Measurements from ENCODE around the gene ZNF683. TPM values are rescaled to one million over a fixed set of nuclear protein-coding genes. Genes with fewer than 3 reads are reported as not detected.

ZNF683 gene
- total RNA-seq, 1 experiment from 2014 or later = not detected

DNA sequence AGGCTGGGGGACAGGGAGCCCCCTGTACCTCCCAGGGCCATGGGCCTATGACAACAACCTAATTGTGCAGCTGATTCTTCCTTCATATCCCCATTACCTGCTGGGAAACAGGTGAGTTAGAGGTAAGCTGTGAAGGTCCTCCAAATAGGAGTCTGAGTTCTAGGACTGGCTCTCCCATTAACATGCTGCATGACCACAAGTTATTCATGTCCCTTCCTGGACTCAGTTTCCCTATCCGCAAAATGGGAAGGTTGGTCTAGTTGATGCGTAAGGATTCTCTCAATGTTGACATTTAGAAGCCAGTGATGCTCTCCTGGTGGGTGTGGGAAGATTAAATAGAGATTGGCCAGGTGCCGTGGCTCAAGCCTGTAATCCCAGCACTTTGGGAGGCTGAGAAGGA is 4.1 kb downstream of the ZNF683 start:
- Histone ChIP-seq H3K4me2 (ENCODE audit: low read length) (no peak overlapping the region), H3K9ac (ENCODE audit: low read length) (no peak overlapping the region), H4K20me1 (ENCODE audit: low read length) (no peaks in the 10 kb centered on the region), H3K36me3 (ENCODE audit: low read depth, low read length) (no peaks in the 10 kb centered on the region), H3F3A (ENCODE audit: low read length, unreplicated experiment) (no peaks in the 10 kb centered on the region), H3K9me2 (replicated peaks; ENCODE audit: low read length) (no peaks in the 10 kb centered on the region), H3K79me2 (ENCODE audit: low read length) (no peaks in the 10 kb centered on the region), H3K27ac (ENCODE audit: low read length) (no peak overlapping the region), H3K4me3 (ENCODE audit: low read length) (no peak overlapping the region), H2AFZ (ENCODE audit: low read length) (no peak overlapping the region), H3K4me1 (ENCODE audit: insufficient read depth, low read length) (0 out of 2 replicates have a peak, but pooled peaks cover 2% of the 10 kb centered on the region), H3K27me3 (ENCODE audit: low read length) (no peaks in the 10 kb centered on the region), H3K9me3 (ENCODE audit: low read length) (no peaks in the 10 kb centered on the region)
- ATAC-seq = no peak
- ChIA-PET POLR2A (ENCODE audit: unreplicated experiment) (no interaction called here), CTCF (no interaction called here)
- TF ChIP-seq, protein P1, sequence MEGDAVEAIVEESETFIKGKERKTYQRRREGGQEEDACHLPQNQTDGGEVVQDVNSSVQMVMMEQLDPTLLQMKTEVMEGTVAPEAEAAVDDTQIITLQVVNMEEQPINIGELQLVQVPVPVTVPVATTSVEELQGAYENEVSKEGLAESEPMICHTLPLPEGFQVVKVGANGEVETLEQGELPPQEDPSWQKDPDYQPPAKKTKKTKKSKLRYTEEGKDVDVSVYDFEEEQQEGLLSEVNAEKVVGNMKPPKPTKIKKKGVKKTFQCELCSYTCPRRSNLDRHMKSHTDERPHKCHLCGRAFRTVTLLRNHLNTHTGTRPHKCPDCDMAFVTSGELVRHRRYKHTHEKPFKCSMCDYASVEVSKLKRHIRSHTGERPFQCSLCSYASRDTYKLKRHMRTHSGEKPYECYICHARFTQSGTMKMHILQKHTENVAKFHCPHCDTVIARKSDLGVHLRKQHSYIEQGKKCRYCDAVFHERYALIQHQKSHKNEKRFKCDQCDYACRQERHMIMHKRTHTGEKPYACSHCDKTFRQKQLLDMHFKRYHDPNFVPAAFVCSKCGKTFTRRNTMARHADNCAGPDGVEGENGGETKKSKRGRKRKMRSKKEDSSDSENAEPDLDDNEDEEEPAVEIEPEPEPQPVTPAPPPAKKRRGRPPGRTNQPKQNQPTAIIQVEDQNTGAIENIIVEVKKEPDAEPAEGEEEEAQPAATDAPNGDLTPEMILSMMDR (conservative IDR thresholded peaks at IDR 0.05; ENCODE audit: low read depth, low read length) = no peak
- no peak for TF ChIP-seq EZH2phosphoT487 (IDR thresholded peaks at IDR 0.05; ENCODE audit: borderline replicate concordance, low read length)
- no peak for TF ChIP-seq EZH2 (IDR thresholded peaks at IDR 0.05; ENCODE audit: low read length, unreplicated experiment)
- DNase-seq = no peak
- intact Hi-C loops (cut with micrococcal nuclease) = no loop called here
- BruUV-seq (replicated peaks) = no TSS peak

DNA sequence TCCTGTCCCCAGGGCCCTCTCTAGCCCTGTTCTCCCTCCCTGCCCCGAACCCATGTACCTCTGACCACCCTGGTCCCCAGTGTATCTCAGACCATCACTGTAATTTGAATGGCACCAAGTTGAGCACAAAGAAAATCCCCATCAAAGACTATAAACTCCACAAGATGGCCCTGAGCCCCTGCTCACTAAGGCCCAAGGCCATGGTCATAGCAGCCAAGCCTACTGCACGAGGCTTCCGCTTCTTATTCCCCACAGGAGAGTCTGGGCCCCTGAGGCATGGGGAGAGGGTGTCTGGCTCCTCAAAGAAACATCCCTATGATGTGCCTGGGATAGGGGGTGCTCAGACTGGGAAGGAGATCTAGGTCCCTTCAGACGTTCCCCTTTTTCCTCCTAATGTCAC is 4.5 kb downstream of the ZNF683 start:
- Histone ChIP-seq H3K27me3 (ENCODE audit: low read length) (no peaks in the 10 kb centered on the region), H3K79me2 (ENCODE audit: low read length) (no peaks in the 10 kb centered on the region), H3K9me3 (ENCODE audit: low read length) (no peaks in the 10 kb centered on the region), H2AFZ (ENCODE audit: low read length) (no peak overlapping the region), H3K27ac (ENCODE audit: low read length) (no peak overlapping the region), H3F3A (ENCODE audit: low read length, unreplicated experiment) (no peaks in the 10 kb centered on the region), H3K4me1 (ENCODE audit: insufficient read depth, low read length) (0 out of 2 replicates have a peak, but pooled peaks cover 2% of the 10 kb centered on the region), H3K9me2 (replicated peaks; ENCODE audit: low read length) (no peaks in the 10 kb centered on the region), H3K4me3 (ENCODE audit: low read length) (no peak overlapping the region), H4K20me1 (ENCODE audit: low read length) (no peaks in the 10 kb centered on the region), H3K36me3 (ENCODE audit: low read depth, low read length) (no peaks in the 10 kb centered on the region), H3K4me2 (ENCODE audit: low read length) (no peak overlapping the region), H3K9ac (ENCODE audit: low read length) (no peak overlapping the region)
- no peak for ATAC-seq
- TF ChIP-seq EZH2phosphoT487 (IDR thresholded peaks at IDR 0.05; ENCODE audit: borderline replicate concordance, low read length) (no peak), EZH2 (IDR thresholded peaks at IDR 0.05; ENCODE audit: low read length, unreplicated experiment) (no peak)
- TF ChIP-seq, protein P1 (conservative IDR thresholded peaks at IDR 0.05; ENCODE audit: low read depth, low read length) = no peak
- intact Hi-C loops (cut with micrococcal nuclease) = no loop called here
- ChIA-PET CTCF (no interaction called here), POLR2A (ENCODE audit: unreplicated experiment) (no interaction called here)
- no peak for DNase-seq
- BruUV-seq (replicated peaks) = no TSS peak

DNA sequence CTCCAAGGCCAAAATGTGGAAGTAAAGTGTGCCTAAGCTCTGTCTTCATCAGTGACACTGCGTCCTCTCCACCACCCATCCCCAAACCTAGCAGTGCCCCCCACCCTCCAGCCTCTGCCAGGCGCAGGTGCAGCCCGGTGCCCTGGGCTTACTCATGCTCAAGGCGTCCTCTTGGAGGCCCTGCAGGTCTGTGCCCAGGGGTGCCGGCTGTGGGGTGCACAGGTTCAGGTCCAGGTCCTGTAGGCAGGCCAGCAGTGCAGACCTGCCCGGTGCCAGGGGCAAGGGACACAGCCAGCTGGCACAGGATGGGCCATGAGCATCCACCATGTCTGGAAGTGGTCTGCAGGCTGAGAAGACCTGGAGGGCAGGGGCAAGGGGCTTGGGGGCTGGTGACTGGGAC is 5.1 kb downstream of the ZNF683 start:
- no peak overlapping the region for H2AFZ ChIP-seq (ENCODE audit: low read length)
- H3K27ac ChIP-seq (ENCODE audit: low read length) = no peak overlapping the region
- no TSS peak for BruUV-seq (replicated peaks)
- CTCF ChIA-PET = no interaction called here
- TF ChIP-seq, protein P1 (conservative IDR thresholded peaks at IDR 0.05; ENCODE audit: low read depth, low read length) = no peak
- no peak for TF ChIP-seq EZH2 (IDR thresholded peaks at IDR 0.05; ENCODE audit: low read length, unreplicated experiment)
- no peak for TF ChIP-seq EZH2phosphoT487 (IDR thresholded peaks at IDR 0.05; ENCODE audit: borderline replicate concordance, low read length)
- intact Hi-C loops (cut with micrococcal nuclease) = no loop called here
- no peaks in the 10 kb centered on the region for H3K9me2 ChIP-seq (replicated peaks; ENCODE audit: low read length)
- DNase-seq = no peak
- no peaks in the 10 kb centered on the region for H4K20me1 ChIP-seq (ENCODE audit: low read length)
- H3K4me2 ChIP-seq (ENCODE audit: low read length) = no peak overlapping the region
- 0 out of 2 replicates have a peak, but pooled peaks cover 2% of the 10 kb centered on the region for H3K4me1 ChIP-seq (ENCODE audit: insufficient read depth, low read length)
- no peak overlapping the region for H3K4me3 ChIP-seq (ENCODE audit: low read length)
- H3K9ac ChIP-seq (ENCODE audit: low read length) = no peak overlapping the region
- no peaks in the 10 kb centered on the region for H3K79me2 ChIP-seq (ENCODE audit: low read length)
- H3F3A ChIP-seq (ENCODE audit: low read length, unreplicated experiment) = no peaks in the 10 kb centered on the region
- POLR2A ChIA-PET (ENCODE audit: unreplicated experiment) = no interaction called here
- H3K9me3 ChIP-seq (ENCODE audit: low read length) = no peaks in the 10 kb centered on the region
- no peaks in the 10 kb centered on the region for H3K36me3 ChIP-seq (ENCODE audit: low read depth, low read length)
- no peaks in the 10 kb centered on the region for H3K27me3 ChIP-seq (ENCODE audit: low read length)
- ATAC-seq = no peak

Data from PC-3 (cell line).